IMR-90 (cell line): Measurements from ENCODE around the gene PKP3. TPM values are rescaled to one million over a fixed set of nuclear protein-coding genes. Genes with fewer than 3 reads are reported as not detected.

ENCODE experiments used
- ATAC-seq: fragments of 200-7000 bp; cut with Tn5 transposase; 2 replicates; pipeline ENCODE4 v1.9.1; 2020; ENCODE audit warnings: low read depth, mild to moderate bottlenecking, moderate library complexity
- BruUV-seq: library from RNA; stranded (reverse); fragments of 400-500 nt; replicated peaks from 2 replicates; lab custom pipeline; 2021; lab: Mats Ljungman, UMichigan
- CTCF ChIA-PET: fragments of 300-600 bp; formaldehyde crosslinking; extraction: SDS; loops from one replicate; lab custom pipeline; 2021; ENCODE audit warnings: antibody characterized with exemption; lab: Yijun Ruan, JAX
- POLR2A ChIA-PET: fragments of 300-600 bp; sonication (Branson Sonifier 250); formaldehyde crosslinking; loops from one replicate; lab custom pipeline; 2022; ENCODE audit warnings: antibody characterized with exemption; ENCODE audit not compliant: unreplicated experiment; lab: Charles Lee
- DNase-seq: peaks from one replicate; pipeline ENCODE4 v3.0.0; 2013
- H2AFZ ChIP-seq: replicated peaks from 2 replicates; pipeline ENCODE3; 2013; ENCODE audit warnings: low read length, mild to moderate bottlenecking; ENCODE audit not compliant: poor library complexity
- H2AK5ac ChIP-seq: 2 replicates; pipeline ENCODE4 v1.6.1; 2013; ENCODE audit warnings: low read depth, low read length, inconsistent platforms
- H2AK9ac ChIP-seq: replicated peaks from 2 replicates; pipeline ENCODE3; 2013; ENCODE audit warnings: mild to moderate bottlenecking, low read depth, low read length, moderate library complexity; ENCODE audit not compliant: poor library complexity
- H2BK120ac ChIP-seq: 2 replicates; pipeline ENCODE4 v1.6.1; 2013; ENCODE audit warnings: low read depth, low read length, inconsistent platforms
- H2BK15ac ChIP-seq: 3 replicates; pipeline ENCODE4 v1.6.1; 2013; ENCODE audit warnings: low read depth, low read length, inconsistent platforms
- H2BK20ac ChIP-seq: 2 replicates; pipeline ENCODE4 v1.6.1; 2013; ENCODE audit warnings: low read depth, mild to moderate bottlenecking, inconsistent platforms, low read length, moderate library complexity
- H2BK5ac ChIP-seq: 2 replicates; pipeline ENCODE4 v1.6.1; 2013; ENCODE audit warnings: mild to moderate bottlenecking, low read depth, low read length, inconsistent platforms; ENCODE audit not compliant: poor library complexity, severe bottlenecking
- H3K14ac ChIP-seq: replicated peaks from 2 replicates; pipeline ENCODE4 v1.6.1; 2013; ENCODE audit warnings: low read depth, low read length, inconsistent platforms
- H3K18ac ChIP-seq: 2 replicates; pipeline ENCODE4 v1.6.1; 2013; ENCODE audit warnings: low read depth, low read length, control low read depth
- H3K23ac ChIP-seq: 2 replicates; pipeline ENCODE4 v1.6.1; 2013; ENCODE audit warnings: low read depth, low read length, inconsistent platforms
- H3K27ac ChIP-seq: 2 replicates; pipeline ENCODE4 v1.5.1; 2013; ENCODE audit warnings: mild to moderate bottlenecking, control low read depth, low read length; ENCODE audit not compliant: insufficient read depth
- H3K27me3 ChIP-seq: 2 replicates; pipeline ENCODE4 v1.6.1; 2013; ENCODE audit warnings: low read length; ENCODE audit not compliant: control insufficient read depth, insufficient read depth
- H3K36me3 ChIP-seq: 2 replicates; pipeline ENCODE4 v1.6.1; 2013; ENCODE audit warnings: low read length, mixed read lengths; ENCODE audit not compliant: control insufficient read depth, insufficient read depth
- H3K4ac ChIP-seq: 2 replicates; pipeline ENCODE4 v1.6.1; 2013; ENCODE audit warnings: low read depth, low read length, inconsistent platforms
- H3K4me1 ChIP-seq: 2 replicates; pipeline ENCODE4 v1.6.1; 2013; ENCODE audit warnings: low read length, mixed read lengths; ENCODE audit not compliant: control insufficient read depth, insufficient read depth
- H3K4me2 ChIP-seq: 2 replicates; pipeline ENCODE4 v1.6.1; 2013; ENCODE audit warnings: low read depth, mild to moderate bottlenecking, control low read depth, low read length, moderate library complexity
- H3K4me3 ChIP-seq: 2 replicates; pipeline ENCODE4 v1.5.1; 2013; ENCODE audit warnings: low read depth, mild to moderate bottlenecking, control low read depth, low read length, moderate library complexity; ENCODE audit not compliant: insufficient read depth
- H3K56ac ChIP-seq: 2 replicates; pipeline ENCODE4 v1.6.1; 2013; ENCODE audit warnings: low read length, inconsistent platforms; ENCODE audit not compliant: insufficient read depth; ENCODE audit errors: extremely low read depth
- H3K79me1 ChIP-seq, 2 experiments: 2 replicates each; pipeline ENCODE4 v1.6.1; 2013; ENCODE audit warnings: low read length in 2 of 2, inconsistent platforms in 1 of 2, low read depth in 1 of 2
- H3K9ac ChIP-seq: 2 replicates; pipeline ENCODE4 v1.6.1; 2013; ENCODE audit warnings: low read depth, low read length, control low read depth
- H3K9me1 ChIP-seq: 2 replicates; pipeline ENCODE4 v1.6.1; 2013; ENCODE audit warnings: low read length, inconsistent platforms; ENCODE audit not compliant: insufficient read depth
- H3K9me3 ChIP-seq: 2 replicates; pipeline ENCODE4 v1.6.1; 2013; ENCODE audit warnings: low read length; ENCODE audit not compliant: control insufficient read depth, insufficient read depth
- H4K20me1 ChIP-seq: 2 replicates; pipeline ENCODE4 v1.6.1; 2013; ENCODE audit warnings: low read length, inconsistent platforms; ENCODE audit not compliant: insufficient read depth
- H4K5ac ChIP-seq: 2 replicates; pipeline ENCODE4 v1.6.1; 2013; ENCODE audit warnings: mild to moderate bottlenecking, low read depth, low read length, control low read depth
- H4K8ac ChIP-seq, 2 experiments: 2 replicates each; pipeline ENCODE4 v1.6.1; 2013; ENCODE audit warnings: low read depth in 2 of 2, low read length in 2 of 2, control low read depth in 1 of 2, inconsistent platforms in 1 of 2
- H4K91ac ChIP-seq: 2 replicates; pipeline ENCODE4 v1.6.1; 2013; ENCODE audit warnings: low read depth, low read length, inconsistent platforms; ENCODE audit not compliant: insufficient read depth
- BHLHE40 ChIP-seq: fragments of 150-350 bp; IDR thresholded peaks from 2 replicates; pipeline ENCODE4 v1.6.1; 2016; ENCODE audit warnings: mild to moderate bottlenecking, low read depth, low read length
- CEBPB ChIP-seq: IDR thresholded peaks from 2 replicates; pipeline ENCODE4 v1.6.1; 2012; ENCODE audit warnings: low read depth, low read length, improper control_type of control experiment
- CHD1 ChIP-seq: IDR thresholded peaks from 2 replicates; pipeline ENCODE4 v1.6.1; 2012; ENCODE audit warnings: low read depth, low read length, improper control_type of control experiment
- CTCF ChIP-seq: conservative IDR thresholded peaks from 2 replicates; pipeline ENCODE4 v1.5.1; 2012; ENCODE audit warnings: mild to moderate bottlenecking, low read depth, low read length, improper control_type of control experiment
- ELK1 ChIP-seq: fragments of 150-350 bp; IDR thresholded peaks from 2 replicates; pipeline ENCODE4 v1.6.1; 2016; ENCODE audit warnings: low read depth, mild to moderate bottlenecking, low read length, moderate library complexity, borderline replicate concordance
- FOS ChIP-seq: fragments of 150-350 bp; IDR thresholded peaks from 2 replicates; pipeline ENCODE4 v1.6.1; 2016; ENCODE audit warnings: low read depth, low read length
- MAFK ChIP-seq: IDR thresholded peaks from 2 replicates; pipeline ENCODE4 v1.6.1; 2012; ENCODE audit warnings: low read depth, low read length, improper control_type of control experiment
- MAZ ChIP-seq: IDR thresholded peaks from 2 replicates; pipeline ENCODE4 v1.6.1; 2012; ENCODE audit warnings: low read depth, mild to moderate bottlenecking, low read length, improper control_type of control experiment, moderate library complexity, borderline replicate concordance
- MXI1 ChIP-seq: IDR thresholded peaks from 2 replicates; pipeline ENCODE4 v1.6.1; 2012; ENCODE audit warnings: low read depth, mild to moderate bottlenecking, low read length, moderate library complexity, borderline replicate concordance
- NFE2L2 ChIP-seq: fragments of 150-350 bp; IDR thresholded peaks from 2 replicates; pipeline ENCODE4 v1.6.1; 2016; ENCODE audit warnings: low read depth, mild to moderate bottlenecking, low read length
- POLR2A ChIP-seq: IDR thresholded peaks from 2 replicates; pipeline ENCODE4 v1.6.1; 2012; ENCODE audit warnings: mild to moderate bottlenecking, low read depth, low read length
- RAD21 ChIP-seq: IDR thresholded peaks from 2 replicates; pipeline ENCODE4 v1.6.1; 2012; ENCODE audit warnings: low read length, improper control_type of control experiment
- RCOR1 ChIP-seq: IDR thresholded peaks from 2 replicates; pipeline ENCODE4 v1.6.1; 2012; ENCODE audit warnings: mild to moderate bottlenecking, low read length, improper control_type of control experiment; ENCODE audit not compliant: insufficient replicate concordance
- SMC3 ChIP-seq: fragments of 150-350 bp; IDR thresholded peaks from 2 replicates; pipeline ENCODE4 v1.6.1; 2016; ENCODE audit warnings: low read depth, mild to moderate bottlenecking, antibody characterized with exemption, low read length, moderate library complexity
- USF2 ChIP-seq: fragments of 150-350 bp; IDR thresholded peaks from 2 replicates; pipeline ENCODE4 v1.6.1; 2017; ENCODE audit warnings: mild to moderate bottlenecking, antibody characterized with exemption, low read length, low read depth
- WGBS, 2 experiments: methylation state at CpG; one replicate each; pipeline versions ENCODE4 v1.1.5 to v1.1.7; 2013; ENCODE audit warnings: missing lambda C conversion rate in 2 of 2; ENCODE audit not compliant: insufficient read length in 1 of 2; ENCODE audit errors: extremely low coverage in 2 of 2; 5-methylcytosine and 5-hydroxymethylcytosine counted together
- dilution Hi-C: fragments of 300-500 bp; cut with HindIII; formaldehyde crosslinking; loops from one replicate; pipeline ENCODE4 v1.14.3; 2018; ENCODE audit warnings: low sequenced_read_pairs; ENCODE audit not compliant: unreplicated experiment
- in situ Hi-C: fragments of 300-500 bp; cut with MboI; formaldehyde crosslinking; loops from 3 replicates; pipeline ENCODE4 v1.14.3; 2019; ENCODE audit warnings: low sequenced_read_pairs, inconsistent platforms, mixed read lengths
- intact Hi-C: fragments of 100-400 bp; cut with micrococcal nuclease; formaldehyde crosslinking; loops from 2 replicates; pipeline ENCODE4 v1.10.0; 2022
- polyA plus RNA-seq, 3 experiments: library from polyadenylated mRNA; depleted of rRNA; stranded (reverse); fragments of >200 nt; gene quantifications; 2 replicates each; pipeline ENCODE4 v1.2.3, GENCODE V29; 2012; ENCODE audit warnings: low replicate concordance in 1 of 3
- total RNA-seq: library from RNA; depleted of rRNA; stranded (reverse); fragments of >200 nt; gene quantifications from 2 replicates; pipeline ENCODE4 v1.2.3, GENCODE V29; 2012

PKP3 gene
- total and polyA plus RNA-seq, 2 of the 4 experiments (the other 2 are of a cell fraction), result 1.5 to 2.2 TPM

- H4K20me1 ChIP-seq, result no peaks in the 10 kb centered on the region
- peak overlapping the region; percentile 41 for H3K4me3 ChIP-seq
- TF ChIP-seq ELK1, result no peak
- TF ChIP-seq RAD21, result no peak
- no peak for TF ChIP-seq POLR2A
- no peak for TF ChIP-seq RCOR1
- no peak for TF ChIP-seq USF2
- TF ChIP-seq SMC3, result no peak
- no peak for TF ChIP-seq CEBPB
- TF ChIP-seq MXI1, result no peak
- TF ChIP-seq CHD1, result no peak
- TF ChIP-seq FOS, result no peak
- TF ChIP-seq MAFK, result no peak
- no peak for TF ChIP-seq NFE2L2
- TF ChIP-seq CTCF, result no peak
- TF ChIP-seq MAZ, result no peak
- no peak for TF ChIP-seq BHLHE40
Observed at GRCh38 chr11:416051-416756, 22.2 kb downstream of the PKP3 start.

More at GRCh38 chr11:416051-416756, 22.2 kb downstream of the PKP3 start:
- peak overlapping the region in 1 of 2 experiments; percentile 28; a peak in 1 of 4 replicates for H4K8ac ChIP-seq
- no TSS peak for BruUV-seq
- H3K4me1 ChIP-seq, result peaks cover 14% of the 10 kb centered on the region
- no peak overlapping the region for H3K56ac ChIP-seq
- 0 out of 2 replicates have a peak, but pooled peaks cover 5% of the 10 kb centered on the region for H3K9me1 ChIP-seq
- H3K14ac ChIP-seq, result no peak overlapping the region
- intact Hi-C loops, result no loop called here
- H2BK5ac ChIP-seq, result no peak overlapping the region
- H3K27me3 ChIP-seq, result peaks cover 36% of the 10 kb centered on the region
- DNase-seq, result no peak
- H3K4me2 ChIP-seq, result peak overlapping the region; percentile 76
- no peak overlapping the region for H2BK20ac ChIP-seq
- H3K27ac ChIP-seq, result no peak overlapping the region
- peak overlapping the region; percentile 23; the same call in 1 of the 2 replicates for H3K9ac ChIP-seq
- no peaks in the 10 kb centered on the region for H3K36me3 ChIP-seq
- no peak overlapping the region for H2BK120ac ChIP-seq
- H3K4ac ChIP-seq, result peak overlapping the region; percentile 42; the same call in 1 of the 2 replicates
- H2BK15ac ChIP-seq, result no peak overlapping the region; the same call in 2 of the 3 replicates
- no peak for ATAC-seq
- H3K18ac ChIP-seq, result no peak overlapping the region
- no peaks in the 10 kb centered on the region for H3K79me1 ChIP-seq
- 0 out of 2 replicates have a peak overlapping the region, but pooled peaks have one; percentile 60 for H2AK5ac ChIP-seq
- dilution Hi-C loops, result no loop called here
- H3K9me3 ChIP-seq, result no peaks in the 10 kb centered on the region
- H4K91ac ChIP-seq, result no peak overlapping the region
- peak overlapping the region; percentile 81 for H2AK9ac ChIP-seq
- POLR2A ChIA-PET, result no interaction called here
- CTCF ChIA-PET, result no interaction called here
- in situ Hi-C loops, result no loop called here
- 30% methylated on average over 17 of the region's 45 CpGs; no CpG with 5 or more reads in 1 of the 2 experiments for WGBS, 2 experiments
- no peak overlapping the region for H4K5ac ChIP-seq
- H3K23ac ChIP-seq, result no peak overlapping the region
- H2AFZ ChIP-seq, result peak overlapping the region; percentile 92
